ENCODE measurements around the gene TLR8. TPM values are rescaled to one million over a fixed set of nuclear protein-coding genes. Genes with fewer than 3 reads are reported as not detected.

Gene TLR8
- total RNA-seq, 2 donors from 2014 or later = not detected

DNA sequence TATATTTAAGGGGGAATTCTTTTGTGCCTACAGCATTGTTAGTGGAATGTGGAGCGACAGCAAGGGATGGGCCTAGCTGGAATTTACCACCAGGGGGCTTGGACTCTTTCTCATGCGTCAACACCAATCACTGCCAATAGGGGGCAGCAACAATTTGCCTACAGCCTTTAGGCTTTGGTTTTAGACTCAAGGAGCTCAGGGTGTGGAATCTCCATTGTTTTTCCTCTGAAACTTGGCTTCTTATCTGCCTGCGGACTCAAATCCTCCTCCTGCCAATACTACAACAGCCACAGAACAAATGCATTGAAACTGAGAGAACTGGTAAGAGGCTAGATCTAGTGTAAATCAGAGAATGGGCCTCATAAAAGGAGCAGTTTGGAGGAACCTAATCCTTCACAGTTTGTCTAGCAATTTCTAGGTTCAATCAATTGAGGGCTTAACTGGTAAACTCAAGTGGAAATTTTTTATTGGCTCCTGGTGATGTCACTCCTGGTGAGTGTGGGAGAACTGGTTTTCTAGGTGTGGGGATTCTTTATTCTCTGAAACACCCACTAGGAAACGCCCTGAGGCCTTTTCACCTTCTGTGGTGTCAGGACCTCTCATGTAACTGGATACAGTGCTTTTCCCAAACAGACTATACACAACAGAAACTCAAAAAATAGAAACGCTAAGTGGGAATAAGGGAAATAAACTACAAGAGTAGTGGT lies 40.6 kb downstream of the TLR8 start:
- H3K4me3 Mint-ChIP-seq = peak overlapping the region; percentile 97
- peaks cover 11% of the 10 kb centered on the region for H3K36me3 Mint-ChIP-seq (ENCODE audit: low read depth)
- H3K4me1 Mint-ChIP-seq = peaks cover 23% of the 10 kb centered on the region
- peak overlapping the region; percentile 99 for H3K27ac Mint-ChIP-seq
- no peaks in the 10 kb centered on the region for H3K9me3 Mint-ChIP-seq
- ATAC-seq (replicated peaks) = peak; percentile 10
- H3K27me3 Mint-ChIP-seq = no peaks in the 10 kb centered on the region

DNA sequence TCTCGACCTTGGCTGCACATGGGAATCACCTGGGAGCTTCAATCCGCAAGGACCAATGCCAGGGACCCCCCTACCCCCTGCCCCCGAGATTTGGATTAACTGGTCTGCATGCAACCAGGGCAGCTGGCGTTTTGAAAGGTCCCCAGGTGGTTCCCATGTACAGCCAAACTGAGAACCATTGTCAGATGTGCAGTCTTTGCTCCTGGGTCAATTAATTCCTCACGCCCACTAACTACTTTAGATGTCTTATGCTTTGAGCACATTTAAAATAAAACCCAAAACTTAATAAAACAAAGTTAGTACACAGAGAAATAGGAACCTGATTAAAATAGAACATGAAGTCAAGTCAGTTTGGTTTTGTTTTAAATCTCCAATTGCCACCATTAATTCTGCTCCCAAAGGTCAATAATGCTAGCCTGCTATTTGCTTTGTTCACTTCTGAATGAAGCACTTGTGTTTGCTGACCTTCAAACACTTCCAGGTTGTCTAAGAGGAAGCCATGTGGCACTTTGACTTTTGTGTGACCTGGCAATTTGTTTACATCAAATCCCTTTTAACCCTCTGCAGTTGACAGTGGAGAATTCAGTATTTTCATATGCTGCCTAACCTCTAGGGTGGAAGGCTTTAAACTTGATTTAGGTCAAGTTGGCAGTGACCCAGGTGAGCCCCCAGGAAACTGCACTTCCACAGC lies 41.3 kb downstream of the TLR8 start:
- Mint-ChIP-seq H3K4me1 (peaks cover 23% of the 10 kb centered on the region), H3K4me3 (peak overlapping the region; percentile 97), H3K9me3 (no peaks in the 10 kb centered on the region)

DNA sequence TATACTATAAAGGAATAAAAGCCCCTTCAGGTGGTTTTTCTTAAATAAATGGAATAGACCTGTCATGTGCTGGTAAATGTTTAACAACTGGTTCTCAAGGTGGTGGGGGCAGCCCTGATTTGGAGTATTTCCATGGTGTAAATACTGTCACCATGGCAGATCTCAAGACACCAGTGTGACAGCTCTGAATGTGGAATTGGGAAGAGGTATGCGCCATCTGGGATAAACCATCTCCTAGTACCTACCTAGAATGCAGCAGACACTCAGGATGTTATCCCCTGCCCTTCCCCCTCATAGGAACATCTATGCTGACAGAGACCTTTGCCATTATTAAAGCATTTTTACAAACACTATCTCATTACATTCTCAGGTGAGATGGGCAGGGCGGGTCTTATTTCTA lies 42.1 kb downstream of the TLR8 start:
- no peak for ATAC-seq (replicated peaks)
- Mint-ChIP-seq H3K4me3 (peak overlapping the region; percentile 97), H3K4me1 (peaks cover 23% of the 10 kb centered on the region), H3K27me3 (no peaks in the 10 kb centered on the region), H3K36me3 (ENCODE audit: low read depth) (peaks cover 16% of the 10 kb centered on the region), H3K9me3 (no peaks in the 10 kb centered on the region), H3K27ac (peak overlapping the region; percentile 99)

More for the DNA sequence above, 41.3 kb downstream of the TLR8 start:
- H3K27ac Mint-ChIP-seq = peak overlapping the region; percentile 99
- ATAC-seq (replicated peaks) = no peak
- H3K27me3 Mint-ChIP-seq = no peaks in the 10 kb centered on the region
- peaks cover 16% of the 10 kb centered on the region for H3K36me3 Mint-ChIP-seq (ENCODE audit: low read depth)

- no peaks in the 10 kb centered on the region for H3K27me3 Mint-ChIP-seq
- H3K27ac Mint-ChIP-seq = peak overlapping the region; percentile 99
- peaks cover 23% of the 10 kb centered on the region for H3K4me1 Mint-ChIP-seq
- ATAC-seq (replicated peaks) = peak; percentile 19
- H3K9me3 Mint-ChIP-seq = no peaks in the 10 kb centered on the region
- H3K4me3 Mint-ChIP-seq = peak overlapping the region; percentile 97
- H3K36me3 Mint-ChIP-seq (ENCODE audit: low read depth) = peaks cover 16% of the 10 kb centered on the region
Measured at GRCh38 chrX:12949205-12949926, 42.9 kb downstream of the TLR8 start.

DNA sequence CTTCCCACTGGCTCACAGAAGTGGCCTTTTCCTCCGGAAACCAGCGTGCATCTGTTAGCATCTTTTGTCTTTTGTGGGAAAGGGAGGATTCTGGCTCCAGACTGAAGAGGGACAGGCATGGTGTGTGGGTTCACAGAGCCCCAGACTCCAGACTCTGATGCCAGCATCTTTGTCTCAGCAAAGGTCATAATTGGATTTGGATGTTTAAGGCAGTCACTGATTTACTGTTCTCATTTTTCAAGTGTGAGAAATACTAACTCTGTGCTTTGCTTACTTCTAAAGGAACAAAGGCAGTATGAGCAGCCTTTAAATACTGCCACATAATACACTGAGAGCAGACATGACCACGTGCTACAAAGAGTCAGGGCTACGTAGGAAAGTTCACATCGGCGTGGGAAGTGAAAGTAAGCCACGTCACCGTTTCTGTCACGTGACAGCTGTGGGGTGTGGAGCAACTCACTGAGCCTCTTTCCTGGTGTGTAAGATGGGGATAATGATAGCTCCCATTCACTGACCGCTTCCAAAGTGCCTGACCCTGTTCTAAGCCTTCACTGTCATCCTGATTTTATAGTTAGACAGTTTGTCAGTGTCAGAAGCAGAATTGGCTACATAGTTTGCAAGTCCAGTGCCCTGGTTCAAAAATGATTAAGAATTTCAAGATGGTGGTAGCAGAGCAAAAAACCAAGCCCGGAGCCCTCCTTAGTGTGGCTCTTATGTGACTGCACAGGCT lies 43.7 kb downstream of the TLR8 start:
- peak; percentile 66 for ATAC-seq (replicated peaks)
- Mint-ChIP-seq H3K36me3 (ENCODE audit: low read depth) (peaks cover 16% of the 10 kb centered on the region), H3K27me3 (no peaks in the 10 kb centered on the region), H3K4me3 (peak overlapping the region; percentile 97), H3K27ac (peak overlapping the region; percentile 99), H3K9me3 (no peaks in the 10 kb centered on the region), H3K4me1 (peaks cover 23% of the 10 kb centered on the region)

DNA sequence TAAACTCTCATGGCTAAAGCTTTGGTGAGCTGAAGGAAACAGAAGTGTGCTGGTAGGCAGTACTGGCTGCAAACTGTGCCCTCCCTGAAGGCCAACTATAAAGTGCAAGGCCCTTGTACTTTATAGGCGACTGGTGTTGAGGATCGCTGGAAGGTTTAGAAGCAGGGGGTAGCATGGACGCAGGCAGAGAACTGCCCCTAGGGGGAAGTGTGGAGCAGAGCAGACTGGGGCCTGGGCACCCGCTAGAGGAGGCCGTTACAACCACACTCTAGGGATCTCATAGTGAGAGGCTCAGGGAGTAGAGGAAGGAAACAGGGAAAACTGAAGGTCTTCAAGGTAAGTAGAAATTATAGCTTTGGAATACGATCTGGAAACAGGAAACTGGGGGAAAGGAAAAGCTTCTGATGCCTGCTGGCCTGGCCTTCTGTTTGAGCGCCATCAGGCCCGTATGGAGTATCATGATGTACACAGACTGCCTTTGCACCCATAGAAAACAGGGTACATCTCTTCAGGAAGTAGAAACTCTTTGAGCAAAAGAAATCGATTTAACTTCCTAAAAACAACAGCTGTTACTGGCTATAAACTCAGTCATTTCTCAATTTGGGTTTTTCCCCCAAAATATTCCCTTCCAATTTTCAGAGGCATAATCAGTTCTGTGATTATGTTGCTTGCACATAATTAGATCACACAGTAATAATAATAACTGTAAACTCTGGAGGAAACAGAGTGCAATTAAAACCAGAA lies 44.6 kb downstream of the TLR8 start:
- peaks cover 21% of the 10 kb centered on the region for H3K36me3 Mint-ChIP-seq (ENCODE audit: low read depth)
- peak; percentile 71 for ATAC-seq (replicated peaks)
- H3K4me1 Mint-ChIP-seq = peaks cover 23% of the 10 kb centered on the region
- no peaks in the 10 kb centered on the region for H3K9me3 Mint-ChIP-seq
- peak overlapping the region; percentile 97 for H3K4me3 Mint-ChIP-seq
- peak overlapping the region; percentile 99 for H3K27ac Mint-ChIP-seq
- no peaks in the 10 kb centered on the region for H3K27me3 Mint-ChIP-seq

- no peaks in the 10 kb centered on the region for H3K9me3 Mint-ChIP-seq
- peaks cover 27% of the 10 kb centered on the region for H3K36me3 Mint-ChIP-seq (ENCODE audit: low read depth)
- peak overlapping the region; percentile 97 for H3K4me3 Mint-ChIP-seq
- no peaks in the 10 kb centered on the region for H3K27me3 Mint-ChIP-seq
- no peak for ATAC-seq (replicated peaks)
- peaks cover 23% of the 10 kb centered on the region for H3K4me1 Mint-ChIP-seq
- peak overlapping the region; percentile 99 for H3K27ac Mint-ChIP-seq
Measured at GRCh38 chrX:12951595-12951975, 45.2 kb downstream of the TLR8 start.

- Mint-ChIP-seq H3K4me3 (peak overlapping the region; percentile 97), H3K36me3 (ENCODE audit: low read depth) (peaks cover 31% of the 10 kb centered on the region), H3K27me3 (no peaks in the 10 kb centered on the region), H3K9me3 (no peaks in the 10 kb centered on the region), H3K4me1 (peaks cover 26% of the 10 kb centered on the region), H3K27ac (peak overlapping the region; percentile 97)
- no peak for ATAC-seq (replicated peaks)
Measured at GRCh38 chrX:12953420-12953819, 47.0 kb downstream of the TLR8 start.

- no peak for ATAC-seq (replicated peaks)
Measured at GRCh38 chrX:12954376-12954775, 48.0 kb downstream of the TLR8 start.

GRCh38 chrX:12954981-12955380 lies 48.6 kb downstream of the TLR8 start:
- no peak for ATAC-seq (replicated peaks)
- Mint-ChIP-seq H3K27ac (peak overlapping the region; percentile 97), H3K27me3 (no peaks in the 10 kb centered on the region), H3K4me1 (peaks cover 19% of the 10 kb centered on the region), H3K36me3 (ENCODE audit: low read depth) (peaks cover 31% of the 10 kb centered on the region), H3K4me3 (peak overlapping the region; percentile 97), H3K9me3 (no peaks in the 10 kb centered on the region)

More at GRCh38 chrX:12954376-12954775, 48.0 kb downstream of the TLR8 start:
- H3K36me3 Mint-ChIP-seq (ENCODE audit: low read depth) = peaks cover 31% of the 10 kb centered on the region
- peaks cover 20% of the 10 kb centered on the region for H3K4me1 Mint-ChIP-seq
- H3K9me3 Mint-ChIP-seq = no peaks in the 10 kb centered on the region
- H3K4me3 Mint-ChIP-seq = peak overlapping the region; percentile 97
- H3K27ac Mint-ChIP-seq = peak overlapping the region; percentile 97
- H3K27me3 Mint-ChIP-seq = no peaks in the 10 kb centered on the region

DNA sequence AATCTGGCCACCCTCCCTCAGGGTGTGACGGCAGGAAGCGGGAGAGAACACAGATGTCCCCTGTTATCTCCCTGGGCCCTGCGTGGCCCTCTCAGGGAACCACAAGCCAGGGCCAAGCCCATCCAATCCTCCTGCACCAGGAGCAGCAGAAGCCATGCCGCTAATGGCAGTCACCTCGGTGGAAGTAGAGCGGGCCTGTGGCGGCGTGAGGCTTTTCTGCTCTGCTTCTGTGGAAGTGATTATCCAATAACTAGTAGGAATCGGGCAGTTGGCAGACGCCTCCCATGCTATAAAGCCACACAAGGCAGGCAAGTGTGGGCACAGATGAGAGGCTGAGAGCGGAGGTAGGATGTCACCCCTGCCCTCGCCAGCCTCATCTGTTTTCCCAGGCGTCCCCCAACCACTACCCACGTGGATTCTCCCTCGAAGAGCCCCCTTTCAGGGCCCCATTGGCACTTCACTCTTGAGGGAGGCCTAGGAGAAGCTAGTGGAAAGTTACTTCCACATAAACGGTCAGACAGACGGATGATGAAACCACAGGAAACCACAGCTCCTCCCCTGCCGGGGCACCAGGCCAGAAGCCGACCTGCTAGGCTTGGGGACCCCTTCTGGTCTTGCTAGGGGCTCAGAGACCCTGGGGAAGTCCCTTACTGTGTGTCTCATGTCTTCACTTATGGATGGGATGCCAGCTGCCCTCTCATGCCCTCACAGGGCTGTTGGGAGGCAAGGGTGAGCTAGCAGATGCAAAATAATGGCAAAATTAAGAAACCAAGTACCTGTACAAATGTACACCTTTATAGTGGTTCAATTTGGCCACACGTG lies 49.7 kb downstream of the TLR8 start:
- no peaks in the 10 kb centered on the region for H3K9me3 Mint-ChIP-seq
- peak overlapping the region; percentile 97 for H3K27ac Mint-ChIP-seq
- H3K4me3 Mint-ChIP-seq = peak overlapping the region; percentile 97
- no peaks in the 10 kb centered on the region for H3K27me3 Mint-ChIP-seq
- peak; percentile 49 for ATAC-seq (replicated peaks)
- H3K36me3 Mint-ChIP-seq (ENCODE audit: low read depth) = peaks cover 20% of the 10 kb centered on the region
- H3K4me1 Mint-ChIP-seq = peaks cover 18% of the 10 kb centered on the region

- H3K27ac Mint-ChIP-seq = peak overlapping the region; percentile 97
- H3K4me1 Mint-ChIP-seq = peaks cover 26% of the 10 kb centered on the region
- peaks cover 6% of the 10 kb centered on the region for H3K9me3 Mint-ChIP-seq
- H3K27me3 Mint-ChIP-seq = no peaks in the 10 kb centered on the region
- peaks cover 19% of the 10 kb centered on the region for H3K36me3 Mint-ChIP-seq (ENCODE audit: low read depth)
- H3K4me3 Mint-ChIP-seq = peak overlapping the region; percentile 97
- peak; percentile 63 for ATAC-seq (replicated peaks)
Measured at GRCh38 chrX:12956704-12957534, 50.5 kb downstream of the TLR8 start.
